Activated T-cell treated with anti-CD3 and anti-CD28 coated beads, Interleukin-2, amount 50 U/mL, for 72 hours (primary cell): ENCODE results near the gene AIRE. TPM values are rescaled to one million over a fixed set of nuclear protein-coding genes. Genes with fewer than 3 reads are reported as not detected.
"Not testable (repeated sequence)": the region's sequence is repeated elsewhere in the genome, so short reads cannot be mapped to it uniquely, and the experiment has no call there.

ENCODE experiments used
- ATAC-seq, 2 donors: fragments of 150-1000 bp; cut with Tn5 transposase; replicated peaks in 1 of 2; 2 replicates each; pipeline ENCODE4 v1.10.0; 2021; ENCODE audit warnings: moderate library complexity in 2 of 2, mild to moderate bottlenecking in 1 of 2
- DNase-seq, 2 donors: peaks; one replicate each; pipeline ENCODE4 v3.0.0; 2021 to 2022; ENCODE audit warnings: mixed read lengths in 1 of 2
- H3K27ac Mint-ChIP-seq: one replicate; pipeline ENCODE4 v1.8.0; 2022; ENCODE audit warnings: mild to moderate bottlenecking, moderate library complexity, mixed read lengths
- H3K27me3 Mint-ChIP-seq: one replicate; pipeline ENCODE4 v1.8.0; 2022; ENCODE audit warnings: low read depth, mixed read lengths
- H3K36me3 Mint-ChIP-seq, 2 donors: one replicate each; pipeline ENCODE4 v1.8.0; 2022; ENCODE audit warnings: mixed read lengths in 2 of 2, mild to moderate bottlenecking in 1 of 2; ENCODE audit not compliant: insufficient read depth in 2 of 2
- H3K4me1 Mint-ChIP-seq: one replicate; pipeline ENCODE4 v1.8.0; 2022; ENCODE audit warnings: low read depth, mixed read lengths
- H3K4me3 Mint-ChIP-seq, 2 donors: one replicate each; pipeline ENCODE4 v1.8.0; 2022; ENCODE audit warnings: mild to moderate bottlenecking in 2 of 2, mixed read lengths in 2 of 2, moderate library complexity in 2 of 2
- H3K9me3 Mint-ChIP-seq, 2 donors: one replicate each; pipeline ENCODE4 v1.8.0; 2022; ENCODE audit warnings: mixed read lengths in 2 of 2
- total RNA-seq, 2 donors: library from RNA; stranded (reverse); gene quantifications; one replicate each; pipeline ENCODE4 v1.2.3, GENCODE V29; 2022

The AIRE gene
- total RNA-seq, 2 donors from 2014 or later: not detected

DNA sequence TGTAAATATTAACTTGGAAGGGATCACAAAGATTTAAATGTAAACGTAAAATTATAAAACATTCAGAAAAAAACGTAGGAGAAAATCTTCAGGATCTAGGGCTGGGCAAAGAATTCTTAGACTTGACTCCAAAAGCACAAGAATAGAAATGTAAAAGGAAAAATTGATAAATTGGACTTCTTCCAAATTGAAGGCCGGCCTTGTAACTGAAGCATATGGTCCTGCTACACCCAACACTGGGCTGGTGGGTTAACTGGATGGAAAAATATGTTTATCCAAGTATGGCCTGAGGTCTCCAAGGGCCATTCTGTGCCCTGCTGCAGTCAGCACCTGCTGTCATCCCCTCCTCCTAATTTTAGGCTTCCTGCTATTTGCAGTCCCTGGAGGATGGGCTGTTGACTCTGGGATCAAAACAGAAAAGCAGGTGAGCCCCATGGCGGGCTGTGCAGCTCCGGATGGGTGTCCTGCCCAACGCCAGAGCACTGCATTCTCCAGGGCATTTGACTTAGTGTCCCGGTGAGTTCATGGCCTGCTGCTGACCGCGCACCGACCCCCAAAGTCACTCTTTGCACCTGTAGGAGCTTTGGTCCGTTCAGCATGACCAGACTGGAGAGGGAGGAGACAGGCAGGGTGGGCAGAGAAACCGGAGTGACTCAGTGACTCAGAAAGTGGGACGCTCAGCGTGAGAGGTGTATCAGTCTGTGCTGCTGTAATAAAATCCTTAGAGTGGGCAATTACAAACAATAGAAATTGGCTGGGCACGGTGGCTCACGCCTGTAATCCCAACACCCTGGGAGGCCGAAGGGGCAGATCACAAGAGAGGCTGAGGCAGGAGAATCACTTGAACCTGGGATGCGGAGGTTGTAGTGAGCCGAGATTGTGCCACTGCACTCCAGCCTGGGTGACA is 6.1 kb upstream of the AIRE start:
- Mint-ChIP-seq H3K4me1 (no peaks in the 10 kb centered on the region), H3K9me3 (no peaks in the 10 kb centered on the region), H3K4me3 (no peak overlapping the region), H3K36me3 (no peaks in the 10 kb centered on the region), H3K27me3 (no peaks in the 10 kb centered on the region), H3K27ac (no peak overlapping the region)
- ATAC-seq (no peak), DNase-seq (no peak)

GRCh38 chr21:44281801-44282200 is 3.9 kb upstream of the AIRE start:
- no peak overlapping the region for H3K4me3 Mint-ChIP-seq
- H3K27me3 Mint-ChIP-seq: no peaks in the 10 kb centered on the region
- no peaks in the 10 kb centered on the region for H3K36me3 Mint-ChIP-seq
- no peak for DNase-seq
- no peaks in the 10 kb centered on the region for H3K4me1 Mint-ChIP-seq
- ATAC-seq: no peak
- H3K9me3 Mint-ChIP-seq: no peaks in the 10 kb centered on the region
- no peak overlapping the region for H3K27ac Mint-ChIP-seq

DNA sequence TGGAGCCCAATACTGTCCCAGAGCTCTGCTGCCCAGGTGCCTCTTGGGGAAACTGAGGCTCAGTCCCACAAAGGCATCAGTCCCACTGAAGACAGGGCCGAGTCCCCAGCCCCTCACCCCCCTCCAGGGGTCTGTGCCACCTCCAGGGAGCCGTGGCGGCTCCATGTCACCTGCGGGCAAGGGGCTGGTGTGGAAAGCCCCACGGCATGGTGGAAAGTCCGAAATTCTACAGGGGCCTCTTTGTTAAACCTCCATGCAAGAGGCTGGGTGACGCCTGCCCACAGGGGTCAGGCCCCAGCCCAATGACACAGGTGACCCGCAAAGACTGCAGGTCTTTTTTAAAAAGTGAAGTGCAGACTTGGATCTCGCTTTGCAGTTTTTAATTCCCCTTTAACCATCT is 3.3 kb upstream of the AIRE start:
- no peak overlapping the region for H3K27ac Mint-ChIP-seq
- H3K9me3 Mint-ChIP-seq: no peaks in the 10 kb centered on the region
- no peak overlapping the region for H3K4me3 Mint-ChIP-seq
- no peaks in the 10 kb centered on the region for H3K4me1 Mint-ChIP-seq
- no peaks in the 10 kb centered on the region for H3K27me3 Mint-ChIP-seq
- H3K36me3 Mint-ChIP-seq: no peaks in the 10 kb centered on the region
- ATAC-seq: no peak
- no peak for DNase-seq

DNA sequence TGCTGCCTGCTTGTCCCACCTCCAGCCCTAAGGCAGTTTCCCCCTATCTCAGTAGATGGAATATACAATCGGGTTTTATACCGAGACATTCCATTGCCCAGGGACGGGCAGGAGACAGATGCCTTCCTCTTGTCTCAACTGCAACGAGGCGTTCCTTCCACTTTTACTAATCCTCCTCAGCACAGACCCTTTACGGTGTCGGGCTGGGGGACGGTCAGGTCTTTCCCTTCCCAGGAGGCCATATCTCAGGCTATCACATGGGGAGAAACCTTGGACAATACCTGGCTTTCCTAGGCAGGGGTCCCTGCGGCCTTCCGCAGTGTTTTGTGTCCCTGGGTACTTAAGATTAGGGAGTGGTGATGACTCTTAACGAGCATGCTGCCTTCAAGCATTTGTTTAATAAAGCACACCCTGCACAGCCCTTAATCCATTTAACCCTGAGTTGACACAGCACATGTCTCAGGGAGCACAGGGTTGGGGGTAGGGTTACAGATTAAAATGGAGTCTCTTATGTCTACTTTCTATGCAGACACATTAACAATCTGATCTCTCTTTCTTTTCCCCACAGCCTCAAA is 2.4 kb upstream of the AIRE start:
- ATAC-seq, H3K4me1 Mint-ChIP-seq, H3K27me3 Mint-ChIP-seq, H3K4me3 Mint-ChIP-seq, H3K9me3 Mint-ChIP-seq, H3K36me3 Mint-ChIP-seq, H3K27ac Mint-ChIP-seq, DNase-seq: not testable (repeated sequence)

GRCh38 chr21:44283948-44284347 is 1.7 kb upstream of the AIRE start:
- H3K27me3 Mint-ChIP-seq: no peaks in the 10 kb centered on the region
- H3K4me1 Mint-ChIP-seq: no peaks in the 10 kb centered on the region
- no peak for DNase-seq
- no peaks in the 10 kb centered on the region for H3K9me3 Mint-ChIP-seq
- no peak overlapping the region for H3K4me3 Mint-ChIP-seq
- no peak overlapping the region for H3K27ac Mint-ChIP-seq
- no peaks in the 10 kb centered on the region for H3K36me3 Mint-ChIP-seq
- no peak for ATAC-seq

- no peaks in the 10 kb centered on the region for H3K4me1 Mint-ChIP-seq
- ATAC-seq (no peak), DNase-seq (no peak)
- H3K36me3 Mint-ChIP-seq: no peaks in the 10 kb centered on the region
- no peaks in the 10 kb centered on the region for H3K9me3 Mint-ChIP-seq
- no peak overlapping the region for H3K27ac Mint-ChIP-seq
- no peaks in the 10 kb centered on the region for H3K27me3 Mint-ChIP-seq
- no peak overlapping the region for H3K4me3 Mint-ChIP-seq
These were observed 525 bp downstream of the AIRE start for GRCh38 chr21:44286086-44286715.

GRCh38 chr21:44286716-44287632 is 1.3 kb downstream of the AIRE start:
- no peak for ATAC-seq
- Mint-ChIP-seq H3K27me3 (no peaks in the 10 kb centered on the region), H3K27ac (no peak overlapping the region), H3K4me1 (no peaks in the 10 kb centered on the region), H3K9me3 (no peaks in the 10 kb centered on the region), H3K4me3 (no peak overlapping the region), H3K36me3 (no peaks in the 10 kb centered on the region)
- no peak for DNase-seq

DNA sequence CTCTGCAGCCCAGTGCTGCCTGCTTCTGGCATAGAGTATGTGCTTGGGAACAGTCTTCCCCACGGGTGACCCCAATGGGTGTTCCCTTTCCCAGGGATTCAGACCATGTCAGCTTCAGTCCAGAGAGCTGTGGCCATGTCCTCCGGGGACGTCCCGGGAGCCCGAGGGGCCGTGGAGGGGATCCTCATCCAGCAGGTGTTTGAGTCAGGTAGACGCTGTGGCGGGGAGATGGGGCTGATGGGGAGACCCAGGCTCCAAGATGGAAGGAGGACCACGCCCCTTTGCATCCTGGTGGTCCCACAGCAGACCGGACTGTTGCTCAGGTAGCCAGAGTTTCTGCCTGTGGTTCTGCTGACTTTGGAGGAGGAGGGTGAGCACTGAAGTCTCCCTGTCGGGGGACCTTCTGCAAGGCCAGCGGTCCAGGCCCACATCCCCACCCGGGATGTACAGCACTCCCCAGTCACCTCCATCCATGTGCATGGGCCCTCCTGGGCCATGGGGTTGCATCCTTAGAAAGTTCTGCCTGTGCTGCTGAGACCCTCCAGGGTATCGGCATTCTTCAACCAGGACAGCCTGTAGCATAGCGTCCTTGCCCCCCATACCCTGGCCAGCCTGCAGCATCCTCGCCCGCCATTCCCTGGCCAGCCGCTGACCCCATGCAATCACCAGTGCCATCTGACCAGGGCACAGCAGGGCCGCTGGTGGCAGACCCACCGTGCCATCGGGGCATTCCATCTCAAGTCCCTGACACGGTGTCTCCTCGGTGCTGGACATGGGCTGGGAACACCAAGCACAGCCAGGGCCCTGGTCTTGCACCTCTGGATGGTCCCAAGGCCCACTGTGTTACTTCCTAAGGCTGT is 2.8 kb downstream of the AIRE start:
- no peak overlapping the region for H3K4me3 Mint-ChIP-seq
- ATAC-seq: no peak

DNA sequence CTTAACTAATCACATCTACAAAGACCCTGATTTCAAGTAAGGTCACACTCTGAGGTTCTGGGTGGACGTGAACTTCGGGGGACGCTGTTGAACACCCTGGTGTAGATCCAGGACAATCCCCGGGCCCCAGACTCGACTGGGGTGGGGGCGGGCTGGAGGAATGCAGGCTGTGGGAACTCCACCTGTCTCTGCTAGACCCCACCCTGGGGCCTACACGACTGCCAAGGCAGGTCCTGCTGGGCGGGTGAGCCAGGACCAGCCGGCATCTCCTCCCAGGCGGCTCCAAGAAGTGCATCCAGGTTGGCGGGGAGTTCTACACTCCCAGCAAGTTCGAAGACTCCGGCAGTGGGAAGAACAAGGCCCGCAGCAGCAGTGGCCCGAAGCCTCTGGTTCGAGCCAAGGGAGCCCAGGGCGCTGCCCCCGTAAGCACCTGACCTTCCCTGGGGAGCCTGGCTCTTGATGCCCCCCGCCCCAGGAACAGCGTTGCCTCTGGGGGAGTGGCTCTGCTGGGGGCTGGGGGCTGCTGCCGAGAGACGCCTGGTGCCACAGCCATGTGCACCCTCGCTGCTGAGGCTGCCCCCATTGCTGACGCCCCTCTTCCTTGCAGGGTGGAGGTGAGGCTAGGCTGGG is 3.8 kb downstream of the AIRE start:
- Mint-ChIP-seq H3K4me1 (no peaks in the 10 kb centered on the region), H3K9me3 (no peaks in the 10 kb centered on the region), H3K27me3 (no peaks in the 10 kb centered on the region), H3K4me3 (no peak overlapping the region), H3K27ac (no peak overlapping the region), H3K36me3 (no peaks in the 10 kb centered on the region)
- no peak for DNase-seq
- no peak for ATAC-seq

More for the DNA sequence above, 2.8 kb downstream of the AIRE start:
- H3K36me3 Mint-ChIP-seq: no peaks in the 10 kb centered on the region
- no peaks in the 10 kb centered on the region for H3K4me1 Mint-ChIP-seq
- H3K9me3 Mint-ChIP-seq: no peaks in the 10 kb centered on the region
- H3K27ac Mint-ChIP-seq: no peak overlapping the region
- no peak for DNase-seq
- no peaks in the 10 kb centered on the region for H3K27me3 Mint-ChIP-seq

DNA sequence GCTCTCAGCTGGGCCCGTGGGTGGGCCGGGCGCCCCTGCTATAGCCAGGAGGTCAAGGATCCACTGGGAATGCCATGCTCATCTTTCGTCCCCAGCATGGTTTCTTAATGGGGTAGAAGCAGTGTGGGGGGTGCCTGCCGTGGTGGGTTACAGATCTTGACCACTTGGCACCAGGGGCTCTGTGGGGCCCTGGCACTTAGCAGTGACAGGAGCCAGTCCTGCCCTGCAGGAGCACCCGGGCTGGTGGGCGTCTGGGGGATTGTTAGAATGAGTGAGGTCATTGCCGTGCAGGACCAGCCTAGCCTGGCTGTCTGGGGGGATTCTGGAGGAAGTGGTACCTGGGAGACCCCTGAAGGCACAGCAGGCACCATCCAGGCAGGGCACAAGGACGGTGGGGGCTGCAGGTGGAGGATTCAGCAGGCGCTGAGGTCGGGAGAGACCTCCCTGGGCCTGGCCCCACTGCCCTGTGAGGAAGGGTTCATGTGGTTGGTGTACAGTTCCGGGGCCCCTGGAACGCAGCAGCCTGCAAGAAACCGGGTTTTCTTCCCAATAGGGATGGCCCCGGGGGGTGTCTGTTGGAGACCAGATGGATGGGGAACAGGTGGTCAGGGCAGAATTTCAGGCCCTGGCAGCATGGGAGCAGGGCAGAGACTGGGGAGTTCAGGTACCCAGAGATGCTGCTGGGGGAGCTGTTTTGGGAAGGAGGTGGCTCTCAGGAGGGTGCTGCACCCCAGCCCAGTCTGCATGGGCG is 4.8 kb downstream of the AIRE start:
- DNase-seq: no peak
- Mint-ChIP-seq H3K27ac (no peak overlapping the region), H3K36me3 (no peaks in the 10 kb centered on the region), H3K4me3 (no peak overlapping the region), H3K4me1 (peaks cover 4% of the 10 kb centered on the region), H3K27me3 (no peaks in the 10 kb centered on the region), H3K9me3 (no peaks in the 10 kb centered on the region)
- ATAC-seq: no peak

GRCh38 chr21:44291078-44291935 is 5.6 kb downstream of the AIRE start:
- Mint-ChIP-seq H3K4me1 (peaks cover 4% of the 10 kb centered on the region), H3K27me3 (no peaks in the 10 kb centered on the region), H3K9me3 (no peaks in the 10 kb centered on the region), H3K27ac (no peak overlapping the region), H3K4me3 (no peak overlapping the region), H3K36me3 (no peaks in the 10 kb centered on the region)
- DNase-seq (no peak), ATAC-seq (no peak)
